HG03060 (cell line): ENCODE results near the gene CYP46A1.

Experiments used
- ATAC-seq: cut with Tn5 transposase; IDR thresholded peaks from one replicate; pipeline ENCODE4 v1.9.1; 2021; ENCODE audit warnings: low read depth, moderate number of reproducible peaks; ENCODE audit not compliant: unreplicated experiment

Gene CYP46A1

GRCh38 chr14:99725774-99726537, 41.9 kb downstream of the CYP46A1 start:
- no peak for ATAC-seq

DNA sequence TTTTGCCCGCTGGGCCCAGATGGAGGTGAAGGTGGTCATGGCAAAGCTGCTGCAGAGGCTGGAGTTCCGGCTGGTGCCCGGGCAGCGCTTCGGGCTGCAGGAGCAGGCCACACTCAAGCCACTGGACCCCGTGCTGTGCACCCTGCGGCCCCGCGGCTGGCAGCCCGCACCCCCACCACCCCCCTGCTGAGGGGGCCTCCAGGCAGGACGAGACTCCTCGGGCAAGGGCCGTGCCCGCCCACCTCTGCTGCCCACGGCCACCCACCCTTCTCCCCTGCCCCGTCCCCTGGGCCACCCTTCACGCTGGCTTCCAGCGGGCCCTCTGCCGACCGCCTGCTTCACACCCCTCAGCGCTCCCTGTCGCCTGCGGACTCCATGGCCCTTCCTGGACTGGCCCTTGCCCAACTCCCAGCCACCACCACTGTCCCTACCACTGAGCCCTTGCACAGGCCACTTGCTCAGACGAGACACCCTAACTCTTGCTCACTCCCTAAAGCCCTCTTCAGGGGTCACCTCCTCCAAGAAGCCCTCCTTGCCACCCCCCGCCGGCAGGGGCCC, 42.5 kb downstream of the CYP46A1 start:
- no peak for ATAC-seq

DNA sequence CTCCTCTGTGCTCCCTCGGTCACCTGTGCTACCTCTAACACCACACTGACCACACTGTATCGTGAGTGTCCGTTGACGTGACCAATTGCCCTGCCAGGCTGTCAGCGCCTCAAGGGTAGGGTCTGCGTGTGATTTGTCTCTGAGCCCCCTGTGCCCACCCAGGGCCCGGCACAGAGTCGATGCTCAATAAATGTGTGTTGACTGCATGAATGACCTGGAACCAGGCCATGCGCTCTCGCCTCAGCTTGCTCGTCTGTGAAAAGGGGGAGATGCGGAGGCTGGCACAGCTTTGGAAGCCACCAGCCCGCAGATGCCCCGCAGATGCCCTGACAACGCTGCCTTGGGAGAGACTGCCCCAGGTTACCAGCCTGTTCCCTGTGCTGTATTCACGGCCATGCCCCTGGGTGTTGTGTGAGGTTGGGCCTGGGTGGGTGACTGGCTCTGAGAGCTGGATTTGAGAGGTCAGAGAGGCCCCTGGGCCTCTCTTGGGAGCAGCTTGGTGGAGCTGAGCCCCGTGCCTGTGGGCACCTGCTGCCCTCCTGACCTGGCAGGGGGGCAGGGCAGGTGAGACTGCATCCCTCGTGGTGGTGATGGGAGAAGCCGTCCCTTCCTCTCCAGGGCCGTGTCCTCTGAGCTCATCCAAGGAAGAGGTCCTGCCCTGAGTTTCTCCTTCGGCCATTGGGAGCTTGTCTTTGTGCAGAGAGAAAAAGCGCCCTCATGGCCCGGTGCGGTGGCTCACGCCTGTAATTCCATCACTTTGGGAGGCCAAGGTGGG, 43.2 kb downstream of the CYP46A1 start:
- no peak for ATAC-seq

DNA sequence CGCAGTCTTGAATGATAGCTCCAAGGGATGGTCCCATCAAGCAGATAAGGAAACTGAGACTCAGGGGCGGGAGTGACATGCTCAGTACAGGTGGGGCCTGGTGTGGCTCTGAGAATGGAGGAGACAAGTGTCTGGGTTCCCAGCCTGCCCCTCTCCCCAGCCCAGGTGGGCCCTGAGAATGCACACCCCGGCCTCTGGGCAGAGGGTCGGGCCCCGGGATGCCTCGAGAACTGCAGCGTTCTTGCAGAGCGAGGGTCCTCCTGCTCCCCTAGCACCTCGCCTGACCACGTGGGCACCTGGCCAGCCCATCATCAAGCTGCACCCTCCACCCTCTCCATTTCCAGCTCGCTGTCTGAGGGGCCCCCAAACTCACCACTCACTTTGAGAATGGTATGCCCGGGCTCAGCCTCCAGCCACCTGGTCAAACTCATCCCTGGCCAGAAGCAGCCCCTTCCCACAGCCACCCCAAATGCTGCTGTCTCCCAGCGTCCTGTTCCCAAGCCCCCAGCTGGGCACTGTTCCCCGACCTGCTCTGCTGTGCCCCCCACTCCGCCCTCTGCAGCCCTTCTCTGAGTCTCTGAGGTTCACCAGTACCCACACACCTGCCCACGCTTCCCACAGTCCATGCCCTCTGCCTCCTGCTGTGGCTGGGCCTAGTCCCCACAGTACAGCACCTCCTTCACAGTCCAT, 44.3 kb downstream of the CYP46A1 start:
- ATAC-seq, result no peak

DNA sequence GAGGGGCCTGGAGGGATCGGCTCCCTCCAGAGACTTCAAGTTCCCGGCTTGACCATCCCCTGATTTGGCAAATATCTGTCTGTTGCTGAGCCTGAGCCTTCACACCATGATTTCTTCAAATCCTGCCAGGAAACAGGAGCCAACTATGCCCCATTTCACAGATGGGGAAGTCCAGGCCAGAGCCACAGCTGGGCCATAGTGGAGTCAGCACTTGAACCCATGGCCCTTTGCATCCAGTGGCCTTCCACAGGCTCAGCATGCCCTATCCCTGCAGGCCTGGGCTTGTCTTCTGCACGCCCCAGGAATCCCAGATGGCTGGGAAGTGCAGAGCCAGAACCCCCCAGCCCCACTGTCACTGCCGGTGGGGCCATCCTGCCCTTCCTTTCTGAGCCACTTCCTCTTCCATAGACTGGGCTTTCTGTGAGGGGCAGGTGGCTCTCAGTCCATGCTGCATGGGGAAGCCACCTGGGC, 44.9 kb downstream of the CYP46A1 start:
- ATAC-seq, result no peak

DNA sequence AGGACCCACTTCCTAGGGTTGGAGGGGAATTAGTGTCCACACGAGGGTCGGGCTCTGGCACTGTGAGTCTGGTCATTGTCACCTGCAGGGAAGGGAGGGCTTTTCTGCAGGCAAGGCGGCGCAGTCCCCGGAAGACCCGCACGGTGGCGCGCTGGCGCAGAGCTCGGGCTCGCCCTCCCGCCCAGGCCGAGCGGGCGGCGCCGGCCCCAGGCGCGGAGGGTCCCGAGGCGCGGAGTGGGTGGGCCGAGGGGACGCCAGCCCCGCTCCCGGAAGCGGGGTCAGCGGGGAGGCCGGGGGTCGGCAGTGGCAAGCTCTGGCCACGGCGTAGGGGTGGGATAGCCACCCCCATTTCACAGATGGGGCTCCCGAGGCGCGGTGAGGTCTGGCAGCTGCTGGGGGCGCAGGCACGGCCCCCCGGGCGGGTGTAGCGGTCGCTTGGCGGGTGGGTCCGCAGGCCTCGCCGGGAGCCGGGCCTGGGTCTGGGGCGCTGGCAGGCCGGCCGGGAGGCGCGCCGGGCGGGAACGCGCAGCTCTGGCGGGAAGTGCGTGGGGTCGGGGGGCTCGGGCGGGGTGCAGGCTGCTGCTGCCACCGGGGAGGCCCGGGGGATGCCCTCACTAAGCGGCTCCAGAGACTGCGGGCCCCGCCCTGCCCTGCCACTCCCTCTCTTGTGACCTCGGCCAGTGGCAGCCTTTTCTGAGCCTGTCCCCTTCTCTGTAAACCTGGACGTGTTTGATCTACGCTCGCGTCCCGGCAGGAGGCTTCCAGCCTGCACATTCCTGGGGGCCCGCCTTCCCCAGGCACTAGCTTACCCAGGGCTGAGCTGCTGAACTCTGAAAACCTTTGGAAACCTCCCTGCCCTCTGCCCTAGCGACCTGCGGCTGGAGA, 46.1 kb downstream of the CYP46A1 start:
- ATAC-seq, result no peak

GRCh38 chr14:99730876-99731546, 46.9 kb downstream of the CYP46A1 start:
- no peak for ATAC-seq

DNA sequence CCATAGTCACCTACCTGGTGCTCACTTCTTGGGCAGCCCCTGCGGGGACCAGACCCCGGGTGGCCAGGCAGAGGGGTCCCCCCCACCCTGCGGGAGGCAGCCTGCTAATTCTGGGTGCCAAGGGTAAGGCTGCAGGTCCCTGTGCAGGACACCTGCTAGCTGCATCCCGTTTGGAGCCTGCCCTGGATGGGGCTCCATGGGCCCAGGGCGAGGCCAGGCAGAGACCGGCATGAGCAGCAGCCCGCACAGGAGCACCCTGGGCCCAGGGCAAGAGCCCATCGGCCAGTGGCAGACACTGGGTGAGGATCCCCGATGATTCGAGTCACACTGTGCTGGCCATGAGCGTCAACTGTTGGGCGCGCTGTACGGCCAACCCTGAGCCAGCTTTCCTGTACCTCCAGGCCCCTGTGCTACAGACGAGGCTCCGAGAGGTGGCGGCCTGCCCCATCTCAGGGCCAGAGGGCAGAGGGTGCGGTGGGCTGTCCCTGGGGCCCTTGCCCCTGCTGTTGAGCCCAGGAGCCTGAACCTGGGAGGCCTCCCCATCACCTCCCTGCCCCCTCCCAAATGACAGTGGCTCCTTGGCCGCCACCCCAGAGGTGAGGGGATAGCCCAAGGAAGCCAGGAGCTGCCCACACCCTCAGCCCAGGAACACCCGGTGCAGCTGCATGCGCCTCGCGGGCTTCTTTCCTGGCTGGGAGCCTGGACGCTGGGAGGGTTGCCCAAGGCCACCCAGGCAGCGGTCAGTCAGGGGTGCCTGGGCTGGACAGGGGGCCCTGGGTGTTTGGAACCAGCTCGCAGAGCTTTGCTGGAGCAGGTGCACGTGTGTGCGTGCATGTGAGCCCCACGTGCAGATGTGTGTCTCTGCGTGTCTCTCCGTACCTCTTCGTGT, 47.7 kb downstream of the CYP46A1 start:
- ATAC-seq, result no peak

- ATAC-seq, result no peak
These were observed 48.5 kb downstream of the CYP46A1 start for GRCh38 chr14:99732436-99733210.

DNA sequence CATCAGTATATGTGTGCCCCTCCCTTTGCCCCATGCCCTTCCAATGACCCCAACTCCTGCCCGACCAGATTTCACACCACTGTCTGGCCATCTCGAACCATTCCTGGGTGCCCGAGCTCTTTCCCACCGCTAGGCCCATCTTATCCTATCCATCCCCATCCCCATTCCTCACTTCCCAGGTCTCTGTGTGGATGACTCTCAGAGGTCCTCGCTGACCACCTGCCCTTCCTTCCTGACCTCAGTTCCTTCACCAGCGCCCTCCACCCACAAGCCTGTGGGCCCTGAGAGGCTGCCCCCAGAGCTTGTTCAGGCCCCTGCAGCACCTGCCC, 49.1 kb downstream of the CYP46A1 start:
- ATAC-seq, result no peak

DNA sequence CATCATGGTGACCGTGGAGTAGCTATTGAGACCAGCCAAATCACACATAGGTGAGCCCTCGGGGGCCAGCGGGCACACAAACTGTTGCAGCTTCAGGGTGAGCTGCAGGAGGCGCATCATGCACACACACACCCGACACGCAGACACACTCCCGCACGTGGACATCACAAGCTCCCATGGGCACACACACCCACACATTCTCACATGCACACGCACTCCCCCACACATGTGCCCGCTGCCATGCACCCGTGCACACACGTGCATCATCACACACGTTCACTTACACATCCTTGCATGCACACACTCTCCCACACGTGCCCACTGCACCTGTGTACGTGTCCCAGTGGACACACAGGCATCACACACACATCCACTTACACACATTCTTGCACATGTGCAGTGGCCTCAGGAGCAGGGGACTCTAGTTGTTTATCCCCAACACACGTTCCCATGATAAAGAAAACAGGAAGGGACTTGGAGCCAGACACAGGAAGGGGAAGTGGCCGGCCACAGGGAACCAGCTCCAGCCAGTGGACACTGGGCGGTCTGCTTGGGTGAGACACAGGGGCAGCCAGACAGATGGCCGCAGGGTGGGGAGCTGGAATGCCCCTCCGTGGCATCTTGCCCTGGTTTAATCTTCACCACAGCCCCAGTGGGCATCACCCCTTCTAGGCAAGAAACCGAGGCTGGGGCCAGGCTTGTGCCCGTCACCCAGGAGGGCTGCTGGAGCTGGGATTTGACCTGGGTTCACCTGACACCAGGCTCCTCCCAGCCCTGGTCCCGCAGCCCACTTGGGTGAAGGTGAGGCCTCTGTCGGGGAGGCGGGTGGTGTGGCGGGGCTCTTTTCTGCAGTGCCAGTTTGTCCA, 49.7 kb downstream of the CYP46A1 start:
- no peak for ATAC-seq

- no peak for ATAC-seq
These were observed 50.4 kb downstream of the CYP46A1 start for GRCh38 chr14:99734406-99735051.

DNA sequence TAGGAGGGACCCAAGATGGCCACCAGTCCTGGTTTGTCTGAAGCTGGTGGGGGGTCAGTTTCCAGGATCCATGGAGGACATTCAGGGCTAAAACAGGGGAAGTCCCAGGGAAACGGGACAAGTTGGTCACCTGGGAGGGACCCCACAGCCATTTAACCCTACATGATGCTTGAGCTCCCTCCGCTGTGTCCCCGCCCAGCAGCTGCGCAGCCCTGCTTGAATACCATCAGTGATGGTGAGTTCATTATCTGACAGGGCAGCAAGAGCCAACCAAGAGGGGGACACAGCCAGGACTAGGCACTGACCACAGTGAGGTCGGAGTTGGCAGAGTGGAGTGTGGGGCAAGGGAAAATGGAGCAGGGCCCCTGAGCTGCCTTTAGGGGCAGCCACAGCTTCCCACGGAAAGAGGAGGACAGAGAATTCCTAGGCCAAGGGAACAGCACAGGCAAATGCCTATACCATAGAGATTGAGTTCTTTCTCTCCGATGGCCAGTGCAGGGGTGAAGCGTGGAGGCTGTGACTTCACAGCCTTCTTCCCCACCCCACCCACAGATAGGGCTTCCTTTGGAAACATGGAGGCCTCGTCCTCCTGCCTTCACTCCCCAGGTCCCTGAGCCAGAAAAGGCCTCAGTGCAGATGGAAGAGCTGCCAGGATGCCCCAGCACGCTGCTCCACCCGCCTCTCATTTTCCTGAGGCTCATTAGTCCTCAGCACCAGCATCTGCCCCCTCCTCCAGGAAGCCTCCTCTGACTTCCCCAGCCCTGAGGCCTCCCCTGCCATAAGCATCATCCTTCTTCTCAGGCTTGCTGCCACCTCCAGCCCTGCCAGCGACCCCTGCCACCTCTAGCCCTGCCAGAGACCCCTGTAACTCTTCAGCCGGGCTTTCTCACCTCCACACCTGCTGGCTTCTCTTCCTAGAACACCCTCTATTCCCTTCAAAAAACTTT, 51.4 kb downstream of the CYP46A1 start:
- no peak for ATAC-seq

- no peak for ATAC-seq
These were observed 52.7 kb downstream of the CYP46A1 start for GRCh38 chr14:99736603-99737371.
